Spleen (tissue), 11 donors: ENCODE measurements around the gene AGO3. TPM values are rescaled to one million over a fixed set of nuclear protein-coding genes. Genes with fewer than 3 reads are reported as not detected.
"Not testable (repeated sequence)": the region's sequence is repeated elsewhere in the genome, so short reads cannot be mapped to it uniquely, and the experiment has no call there.

Source experiments
- DNase-seq: peaks from one replicate; pipeline ENCODE4 v3.0.0-alpha.2; 2020
- H3K27ac ChIP-seq, 8 donors: fragments of 200-600 bp; sonication (generic) in 7 of 8; 1 replicate in 4 of 8; 2 replicates in 4 of 8; pipeline versions ENCODE4 v1.5.0 to v1.8.0; 2016 to 2021; ENCODE audit warnings: inconsistent platforms in 4 of 8, mild to moderate bottlenecking in 4 of 8, moderate library complexity in 1 of 8
- H3K27me3 ChIP-seq, 7 donors: fragments of 200-600 bp; sonication (generic) in 6 of 7; replicated peaks in 1 of 7; 1 replicate in 4 of 7; 2 replicates in 3 of 7; pipeline versions ENCODE4 v1.5.0 to v1.8.0; 2016 to 2021; ENCODE audit warnings: inconsistent platforms in 3 of 7, mild to moderate bottlenecking in 1 of 7
- H3K36me3 ChIP-seq, 6 donors: fragments of 200-600 bp; sonication (generic) in 5 of 6; 1 replicate in 4 of 6; 2 replicates in 2 of 6; pipeline versions ENCODE4 v1.5.0 to v1.8.0; 2016 to 2021; ENCODE audit warnings: inconsistent platforms in 2 of 6
- H3K4me1 ChIP-seq, 6 donors: fragments of 200-600 bp; sonication (generic) in 5 of 6; 1 replicate in 3 of 6; 2 replicates in 3 of 6; pipeline versions ENCODE4 v1.5.0 to v1.8.0; 2016 to 2021; ENCODE audit warnings: inconsistent platforms in 3 of 6
- H3K4me3 ChIP-seq, 8 donors: fragments of 200-600 bp; sonication (generic) in 7 of 8; 1 replicate in 4 of 8; 2 replicates in 4 of 8; pipeline versions ENCODE4 v1.5.0 to v1.8.0; 2016 to 2021; ENCODE audit warnings: inconsistent platforms in 4 of 8, mild to moderate bottlenecking in 4 of 8, moderate library complexity in 2 of 8
- H3K9me3 ChIP-seq, 8 donors: fragments of 200-600 bp; sonication (generic) in 7 of 8; 1 replicate in 4 of 8; 2 replicates in 4 of 8; pipeline versions ENCODE4 v1.5.0 to v1.8.0; 2016 to 2021; ENCODE audit warnings: inconsistent platforms in 4 of 8
- POLR2A ChIP-seq, 3 donors: fragments of 450-650 bp; IDR thresholded peaks; one replicate each; pipeline ENCODE4 v1.5.1; 2017; ENCODE audit warnings: antibody characterized with exemption in 3 of 3, mild to moderate bottlenecking in 1 of 3
- POLR2AphosphoS5 ChIP-seq, 3 donors: sonication (generic); formaldehyde crosslinking; IDR thresholded peaks; one replicate each; pipeline ENCODE4 v1.5.1; 2017; ENCODE audit warnings: antibody characterized with exemption in 3 of 3
- WGBS, 5 donors: extraction: QIAGEN DNeasy Blood & Tissue Kit in 3 of 5; methylation state at CpG; one replicate each; pipeline versions ENCODE4 v1.1.5 to v1.1.7; 2013 to 2018; 5-methylcytosine and 5-hydroxymethylcytosine counted together
- intact Hi-C: fragments of 100-400 bp; cut with DNase I; formaldehyde crosslinking; loops from one replicate; pipeline ENCODE4 v1.15.0; 2023; ENCODE audit warnings: low total_unique reads
- polyA plus RNA-seq, 3 donors: library from polyadenylated mRNA; stranded (reverse); fragments of 200-250 nt; gene quantifications; one replicate each; pipeline ENCODE4 v1.2.1, GENCODE V29; 2013
- total RNA-seq, 7 donors: library from RNA; depleted of rRNA in 3 of 7; stranded (reverse); fragments of >200 nt in 3 of 7; fragmentation: NEBNext Ultra II Directional in 4 of 7; extraction: Animal tissue kit (Norgen Biotek cat#: 25700) in 4 of 7; gene quantifications; one replicate each; pipeline versions ENCODE4 v1.1.0 to v1.2.1, GENCODE V29; 2016 to 2021
- TF ChIP-seq, protein P1 (sequence below), 11 experiments: fragments of 200-600 bp in 7 of 11; fragments of 450-650 bp in 4 of 11; sonication (generic) in 4 of 11; IDR thresholded peaks in 8 of 11; conservative IDR thresholded peaks in 3 of 11; 1 replicate in 7 of 11; 2 replicates in 4 of 11; pipeline versions ENCODE4 v1.4.0 to v1.8.0; 2016 to 2021; ENCODE audit warnings: antibody characterized with exemption in 11 of 11, inconsistent platforms in 4 of 11, mild to moderate bottlenecking in 1 of 11
- donor health status: healthy with polysubstance abuse.
- donor health status: DM: no; HTN: no; CAD: no; lungs with moderate emphysema.
- donor health status: DM: no; HTN: no; CAD: no.
- donor health status: Bipolar disorder and iron deficiency.
- donor health status: healthy.
- donor health status: DM: no; HTN: no; CAD: no.
- donor health status: DM: yes; HTN: yes; CAD: no.

Gene AGO3
- total and polyA plus RNA-seq, 10 donors, result 1.5 to 41.1 (median 25.0) TPM

DNA sequence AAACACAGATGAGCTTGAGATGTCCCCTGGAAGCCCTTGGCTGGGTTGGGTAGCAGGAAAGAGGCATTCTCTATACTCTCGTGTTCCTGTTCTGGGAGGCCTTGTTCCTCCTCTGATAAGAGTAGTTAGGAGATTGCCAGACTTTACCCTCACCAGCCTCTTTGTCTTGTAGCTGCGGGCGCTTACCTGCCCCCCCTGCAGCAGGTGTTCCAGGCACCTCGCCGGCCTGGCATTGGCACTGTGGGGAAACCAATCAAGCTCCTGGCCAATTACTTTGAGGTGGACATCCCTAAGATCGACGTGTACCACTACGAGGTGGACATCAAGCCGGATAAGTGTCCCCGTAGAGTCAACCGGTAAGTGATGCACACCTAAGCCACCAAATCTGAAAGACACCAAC lies 42.6 kb upstream of the AGO3 start:
- H3K27me3 ChIP-seq, result no peaks in the 10 kb centered on the region
- H3K27ac ChIP-seq, result peak overlapping the region in 6 of 8 donors; percentile 10 to 91 (median 45)
- H3K9me3 ChIP-seq, result no peaks in the 10 kb centered on the region
- H3K4me3 ChIP-seq, result no peak overlapping the region
- intact Hi-C loops, result loop anchor here (10.0 kb wide), 1 partner anchor 47 kb away; the partner anchor contains the start of gene AGO3
- 81 to 89% (median 86%) methylated on average over 11 of the region's 11 CpGs for WGBS, 5 donors
- DNase-seq, result no peak
- TF ChIP-seq, protein P1, sequence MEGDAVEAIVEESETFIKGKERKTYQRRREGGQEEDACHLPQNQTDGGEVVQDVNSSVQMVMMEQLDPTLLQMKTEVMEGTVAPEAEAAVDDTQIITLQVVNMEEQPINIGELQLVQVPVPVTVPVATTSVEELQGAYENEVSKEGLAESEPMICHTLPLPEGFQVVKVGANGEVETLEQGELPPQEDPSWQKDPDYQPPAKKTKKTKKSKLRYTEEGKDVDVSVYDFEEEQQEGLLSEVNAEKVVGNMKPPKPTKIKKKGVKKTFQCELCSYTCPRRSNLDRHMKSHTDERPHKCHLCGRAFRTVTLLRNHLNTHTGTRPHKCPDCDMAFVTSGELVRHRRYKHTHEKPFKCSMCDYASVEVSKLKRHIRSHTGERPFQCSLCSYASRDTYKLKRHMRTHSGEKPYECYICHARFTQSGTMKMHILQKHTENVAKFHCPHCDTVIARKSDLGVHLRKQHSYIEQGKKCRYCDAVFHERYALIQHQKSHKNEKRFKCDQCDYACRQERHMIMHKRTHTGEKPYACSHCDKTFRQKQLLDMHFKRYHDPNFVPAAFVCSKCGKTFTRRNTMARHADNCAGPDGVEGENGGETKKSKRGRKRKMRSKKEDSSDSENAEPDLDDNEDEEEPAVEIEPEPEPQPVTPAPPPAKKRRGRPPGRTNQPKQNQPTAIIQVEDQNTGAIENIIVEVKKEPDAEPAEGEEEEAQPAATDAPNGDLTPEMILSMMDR (IDR thresholded peaks at IDR 0.05 in 8 of 11, conservative IDR thresholded peaks at IDR 0.05 in 3 of 11), result no peak
- no peak for TF ChIP-seq POLR2A (IDR thresholded peaks at IDR 0.05)
- no peak for TF ChIP-seq POLR2AphosphoS5 (IDR thresholded peaks at IDR 0.05)
- H3K36me3 ChIP-seq, result peaks cover 0 to 51% (median 23%) of the 10 kb centered on the region in 6 donors
- peaks cover 19 to 75% (median 60%) of the 10 kb centered on the region in 6 donors for H3K4me1 ChIP-seq

DNA sequence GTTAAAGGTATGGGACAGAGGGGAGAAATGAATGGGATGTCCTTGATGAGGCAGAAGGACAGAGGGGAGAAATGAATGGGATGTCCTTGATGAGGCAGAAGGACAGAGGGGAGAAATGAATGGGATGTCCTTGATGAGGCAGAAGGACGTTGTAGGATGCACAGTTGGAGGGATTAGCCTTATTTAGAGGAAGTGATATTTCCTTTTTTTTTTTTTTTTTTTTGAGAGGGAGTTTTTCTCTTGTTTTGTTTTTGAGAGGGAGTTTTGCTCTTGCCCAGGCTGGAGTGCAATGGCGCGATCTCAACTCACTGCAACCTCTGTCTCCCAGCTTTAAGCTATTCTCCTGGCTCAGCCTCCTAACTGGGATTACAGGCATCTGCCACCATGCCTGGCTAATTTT lies 41.9 kb upstream of the AGO3 start:
- H3K4me3 ChIP-seq, H3K9me3 ChIP-seq, DNase-seq, H3K27me3 ChIP-seq: not testable (repeated sequence)
- Histone ChIP-seq H3K4me1 (peaks cover 20 to 76% (median 59%) of the 10 kb centered on the region in 6 donors), H3K36me3 (peaks cover 3 to 59% (median 26%) of the 10 kb centered on the region in 6 donors), H3K27ac (peak overlapping the region in 6 of 8 donors; percentile 26 to 91 (median 44))
- intact Hi-C loops, result loop anchor here (10.0 kb wide), 1 partner anchor 46 kb away; the partner anchor contains the start of gene AGO3
- WGBS, 5 donors, result 49 to 55% (median 50%) methylated on average over 3 of the region's 3 CpGs

DNA sequence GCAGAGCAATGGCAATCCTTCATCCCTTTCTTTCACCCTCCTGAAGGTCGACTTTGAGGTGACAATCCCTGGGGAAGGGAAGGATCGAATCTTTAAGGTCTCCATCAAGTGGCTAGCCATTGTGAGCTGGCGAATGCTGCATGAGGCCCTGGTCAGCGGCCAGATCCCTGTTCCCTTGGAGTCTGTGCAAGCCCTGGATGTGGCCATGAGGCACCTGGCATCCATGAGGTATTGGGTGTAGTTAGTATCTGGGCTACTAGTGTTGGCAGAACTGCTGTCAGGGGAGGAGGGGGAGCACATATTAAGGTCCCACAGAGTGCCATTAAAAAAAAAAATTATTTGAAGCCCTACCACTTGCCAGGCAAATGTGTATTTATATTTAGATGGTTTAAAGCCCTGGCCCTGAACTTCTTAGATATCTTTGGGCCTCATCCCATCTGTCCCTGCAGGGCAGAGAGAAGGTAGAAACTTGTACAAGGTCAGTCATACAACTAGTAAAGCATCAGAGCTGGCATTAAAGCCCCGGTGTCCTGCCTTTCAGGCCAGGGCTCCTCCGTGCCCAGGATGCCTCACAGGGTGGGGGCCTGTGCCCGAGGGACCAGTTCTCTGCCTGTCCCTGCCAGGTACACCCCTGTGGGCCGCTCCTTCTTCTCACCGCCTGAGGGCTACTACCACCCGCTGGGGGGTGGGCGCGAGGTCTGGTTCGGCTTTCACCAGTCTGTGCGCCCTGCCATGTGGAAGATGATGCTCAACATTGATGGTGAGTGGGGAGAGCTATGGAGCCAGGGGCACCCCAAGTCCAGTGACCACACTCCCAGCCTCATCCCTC lies 37.6 kb upstream of the AGO3 start:
- peak overlapping the region in 1 of 8 donors; percentile 30 for H3K4me3 ChIP-seq
- WGBS, 5 donors, result 93 to 96% (median 95%) methylated on average over 13 to 14 of the region's 14 CpGs
- H3K27me3 ChIP-seq, result no peaks in the 10 kb centered on the region
- no peaks in the 10 kb centered on the region for H3K9me3 ChIP-seq
- peak overlapping the region in 7 of 8 donors; percentile 37 to 84 (median 65) for H3K27ac ChIP-seq
- H3K4me1 ChIP-seq, result peaks cover 4 to 50% (median 31%) of the 10 kb centered on the region in 6 donors
- peaks cover 3 to 100% (median 44%) of the 10 kb centered on the region in 6 donors for H3K36me3 ChIP-seq
- no peak for DNase-seq
- TF ChIP-seq, protein P1 (IDR thresholded peaks at IDR 0.05 in 8 of 11, conservative IDR thresholded peaks at IDR 0.05 in 3 of 11), result no peak
- TF ChIP-seq POLR2A (IDR thresholded peaks at IDR 0.05), result no peak
- TF ChIP-seq POLR2AphosphoS5 (IDR thresholded peaks at IDR 0.05), result no peak
- intact Hi-C loops, result no loop called here

DNA sequence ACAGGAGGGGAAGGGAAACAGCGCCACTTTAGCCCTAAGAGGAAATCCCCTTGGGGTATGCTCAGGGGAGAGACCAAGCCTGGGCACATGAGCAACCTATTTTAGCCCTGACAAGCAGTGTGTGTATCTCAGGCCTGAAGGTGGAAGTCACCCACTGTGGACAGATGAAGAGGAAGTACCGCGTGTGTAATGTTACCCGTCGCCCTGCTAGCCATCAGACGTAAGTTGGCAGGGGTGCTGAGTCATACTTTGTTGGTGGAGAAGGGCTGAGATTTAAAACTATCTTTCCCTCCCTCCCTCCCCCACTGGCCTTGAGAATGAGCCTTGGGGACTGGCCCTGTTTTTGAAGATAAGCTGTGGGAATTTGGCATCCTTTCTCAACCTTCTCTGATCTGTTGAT lies 36.7 kb upstream of the AGO3 start:
- Histone ChIP-seq H3K27me3 (no peaks in the 10 kb centered on the region), H3K9me3 (no peaks in the 10 kb centered on the region), H3K4me3 (peak overlapping the region in 1 of 8 donors; percentile 30), H3K36me3 (peaks cover 3 to 100% (median 49%) of the 10 kb centered on the region in 6 donors), H3K27ac (peak overlapping the region; percentile 14 to 84 (median 64)), H3K4me1 (peaks cover 0 to 47% (median 22%) of the 10 kb centered on the region in 6 donors)
- 19 to 37% (median 25%) methylated on average over 6 of the region's 6 CpGs for WGBS, 5 donors
- DNase-seq, result peak; percentile 83
- intact Hi-C loops, result no loop called here
- TF ChIP-seq POLR2AphosphoS5 (IDR thresholded peaks at IDR 0.05) (peak in 2 of 3 donors; percentile 47 to 74), POLR2A (IDR thresholded peaks at IDR 0.05) (no peak)

DNA sequence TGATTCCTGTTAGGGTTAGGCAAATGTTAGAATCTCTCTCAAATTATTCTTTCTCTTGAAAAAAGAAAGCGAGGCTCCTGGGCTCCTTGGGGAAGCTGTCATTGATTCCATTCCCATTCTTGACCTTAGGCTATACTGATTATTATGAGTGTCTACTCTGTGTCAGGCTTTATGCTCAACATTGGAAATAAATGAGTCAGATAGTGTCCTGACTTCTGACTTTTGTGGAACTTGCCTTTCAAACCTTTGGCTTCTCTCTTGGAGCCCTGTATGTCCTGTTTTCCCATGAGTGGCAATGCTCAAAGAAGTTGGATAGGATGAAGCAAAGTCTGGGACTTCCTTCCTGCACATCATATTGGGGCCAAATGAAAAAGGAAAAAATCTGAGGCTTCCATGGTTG lies 36.2 kb upstream of the AGO3 start:
- Histone ChIP-seq H3K27me3 (no peaks in the 10 kb centered on the region), H3K9me3 (no peaks in the 10 kb centered on the region), H3K4me1 (peaks cover 0 to 47% (median 18%) of the 10 kb centered on the region in 6 donors), H3K27ac (peak overlapping the region; percentile 14 to 84 (median 64)), H3K36me3 (peaks cover 3 to 100% (median 48%) of the 10 kb centered on the region in 6 donors), H3K4me3 (peak overlapping the region in 1 of 8 donors; percentile 30)
- no peak for DNase-seq
- TF ChIP-seq, protein P1 (IDR thresholded peaks at IDR 0.05 in 8 of 11, conservative IDR thresholded peaks at IDR 0.05 in 3 of 11), result no peak
- TF ChIP-seq POLR2A (IDR thresholded peaks at IDR 0.05), result no peak
- no peak for TF ChIP-seq POLR2AphosphoS5 (IDR thresholded peaks at IDR 0.05)
- WGBS, 5 donors, result 95 to 100% (median 100%) methylated on average over 1 of the region's 1 CpG
- intact Hi-C loops, result no loop called here
